ENCODE measurements around the gene ZFP62. TPM values are rescaled to one million over a fixed set of nuclear protein-coding genes. Genes with fewer than 3 reads are reported as not detected.

ZFP62 gene
- total RNA-seq, 4 donors from 2014 or later: 17.7 to 22.8 (median 20.5) TPM

DNA sequence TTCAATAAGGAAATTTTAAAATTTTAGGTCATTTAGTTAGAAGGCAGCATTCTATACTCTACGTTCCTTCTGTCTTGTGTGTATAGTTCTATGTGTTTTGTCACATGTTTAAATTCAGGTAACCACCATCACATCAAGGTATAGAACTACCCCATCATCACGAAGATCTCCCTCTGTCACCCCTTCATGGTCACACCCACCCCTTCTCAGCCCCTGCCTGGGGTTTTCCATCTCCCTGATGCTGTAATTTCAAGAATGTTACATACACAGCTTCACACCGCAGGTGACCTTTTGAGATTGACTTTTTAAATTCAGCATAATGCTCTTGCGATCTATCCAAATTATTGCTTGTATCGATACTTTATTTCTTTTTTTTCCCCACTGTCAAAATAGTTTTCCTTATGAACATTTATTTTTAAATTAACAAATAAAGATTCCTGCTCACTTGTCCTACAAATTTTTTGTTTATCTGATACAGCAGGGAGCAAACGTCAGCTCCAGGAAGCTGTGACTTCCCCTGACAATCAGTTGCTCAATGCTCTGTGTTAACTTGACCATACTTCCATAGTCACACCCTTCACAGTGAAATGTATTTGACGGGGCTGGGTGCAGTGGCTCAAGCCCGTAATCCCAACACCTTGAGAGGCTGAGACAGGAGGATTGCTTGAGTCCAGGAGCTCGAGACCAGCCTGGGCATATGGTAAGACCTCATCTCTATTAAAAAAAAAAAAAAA, 48.1 kb upstream of the ZFP62 start:
- 64% methylated on average over 9 of the region's 9 CpGs for WGBS
- H3K4me3 ChIP-seq: no peak overlapping the region
- TF ChIP-seq POLR2A (IDR thresholded peaks at IDR 0.05; ENCODE audit: low read depth) (no peak), EP300 (IDR thresholded peaks at IDR 0.05) (no peak), POLR2AphosphoS5 (IDR thresholded peaks at IDR 0.05) (no peak)
- TF ChIP-seq, protein P1, sequence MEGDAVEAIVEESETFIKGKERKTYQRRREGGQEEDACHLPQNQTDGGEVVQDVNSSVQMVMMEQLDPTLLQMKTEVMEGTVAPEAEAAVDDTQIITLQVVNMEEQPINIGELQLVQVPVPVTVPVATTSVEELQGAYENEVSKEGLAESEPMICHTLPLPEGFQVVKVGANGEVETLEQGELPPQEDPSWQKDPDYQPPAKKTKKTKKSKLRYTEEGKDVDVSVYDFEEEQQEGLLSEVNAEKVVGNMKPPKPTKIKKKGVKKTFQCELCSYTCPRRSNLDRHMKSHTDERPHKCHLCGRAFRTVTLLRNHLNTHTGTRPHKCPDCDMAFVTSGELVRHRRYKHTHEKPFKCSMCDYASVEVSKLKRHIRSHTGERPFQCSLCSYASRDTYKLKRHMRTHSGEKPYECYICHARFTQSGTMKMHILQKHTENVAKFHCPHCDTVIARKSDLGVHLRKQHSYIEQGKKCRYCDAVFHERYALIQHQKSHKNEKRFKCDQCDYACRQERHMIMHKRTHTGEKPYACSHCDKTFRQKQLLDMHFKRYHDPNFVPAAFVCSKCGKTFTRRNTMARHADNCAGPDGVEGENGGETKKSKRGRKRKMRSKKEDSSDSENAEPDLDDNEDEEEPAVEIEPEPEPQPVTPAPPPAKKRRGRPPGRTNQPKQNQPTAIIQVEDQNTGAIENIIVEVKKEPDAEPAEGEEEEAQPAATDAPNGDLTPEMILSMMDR (IDR thresholded peaks at IDR 0.05): no peak
- H3K36me3 ChIP-seq: no peaks in the 10 kb centered on the region
- DNase-seq (ENCODE audit: extremely low spot score): no peak
- H3K27me3 ChIP-seq: peaks cover 0 to 14% (median 0%) of the 10 kb centered on the region in 4 donors
- intact Hi-C loops (cut with DNase I): no loop called here
- H3K9me3 ChIP-seq: no peaks in the 10 kb centered on the region
- no peak overlapping the region for H3K27ac ChIP-seq (replicated peaks in 1 of 4)
- H3K4me1 ChIP-seq: peaks cover 0 to 7% (median 0%) of the 10 kb centered on the region in 4 donors

DNA sequence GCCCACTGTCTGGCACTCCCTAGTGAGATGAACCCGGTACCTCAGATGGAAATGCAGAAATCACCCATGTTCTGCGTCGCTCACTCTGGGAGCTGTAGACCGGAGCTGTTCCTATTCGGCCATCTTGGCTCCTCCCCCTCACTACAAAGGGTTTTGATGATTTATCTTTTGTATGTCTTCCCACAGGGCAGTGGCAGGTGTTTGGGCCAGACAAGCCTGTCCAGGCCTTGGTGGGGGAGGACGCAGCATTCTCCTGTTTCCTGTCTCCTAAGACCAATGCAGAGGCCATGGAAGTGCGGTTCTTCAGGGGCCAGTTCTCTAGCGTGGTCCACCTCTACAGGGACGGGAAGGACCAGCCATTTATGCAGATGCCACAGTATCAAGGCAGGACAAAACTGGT, 47.3 kb upstream of the ZFP62 start:
- TF ChIP-seq POLR2AphosphoS5 (IDR thresholded peaks at IDR 0.05) (no peak), POLR2A (IDR thresholded peaks at IDR 0.05; ENCODE audit: low read depth) (no peak), EP300 (IDR thresholded peaks at IDR 0.05) (no peak)
- TF ChIP-seq, protein P1 (IDR thresholded peaks at IDR 0.05): no peak
- peaks cover 0 to 14% (median 0%) of the 10 kb centered on the region in 4 donors for H3K27me3 ChIP-seq
- H3K36me3 ChIP-seq: no peaks in the 10 kb centered on the region
- intact Hi-C loops (cut with DNase I): no loop called here
- no peak for DNase-seq (ENCODE audit: extremely low spot score)
- no peak overlapping the region for H3K27ac ChIP-seq (replicated peaks in 1 of 4)
- no peaks in the 10 kb centered on the region for H3K9me3 ChIP-seq
- peaks cover 0 to 7% (median 0%) of the 10 kb centered on the region in 4 donors for H3K4me1 ChIP-seq
- WGBS: 88% methylated on average over 9 of the region's 9 CpGs
- no peak overlapping the region for H3K4me3 ChIP-seq

DNA sequence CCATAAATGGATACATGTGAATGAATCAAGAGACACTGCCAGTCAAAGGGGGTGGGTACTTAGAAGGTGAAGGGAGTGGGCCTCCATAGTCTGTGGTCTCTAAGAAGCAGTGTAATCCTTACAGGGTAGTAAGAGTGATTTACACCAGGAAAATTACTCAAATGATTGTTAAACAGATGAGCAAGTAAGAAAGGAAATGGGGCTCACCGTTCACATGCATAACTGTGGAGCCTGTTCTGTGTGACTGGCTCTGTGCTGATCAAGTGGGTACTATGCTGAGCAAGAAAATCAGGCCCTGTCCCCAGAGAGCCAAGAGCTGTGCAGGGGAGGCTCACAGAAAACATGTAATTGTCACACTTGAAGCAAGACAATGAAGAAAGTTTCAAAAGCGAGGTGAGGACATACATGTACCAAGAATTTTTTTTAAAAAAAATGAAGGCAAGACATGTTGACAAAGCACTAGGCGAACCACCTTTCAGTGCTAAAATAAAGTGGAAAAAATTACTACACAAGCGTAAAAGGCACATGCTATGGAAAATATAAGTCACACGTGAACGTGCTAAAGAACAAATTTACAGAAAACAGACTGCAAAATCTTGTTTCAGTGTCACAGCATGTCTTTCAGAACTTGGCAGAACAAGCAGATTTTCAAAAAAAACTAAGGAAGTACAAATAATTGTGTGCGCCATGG, 40.4 kb upstream of the ZFP62 start:
- Histone ChIP-seq H3K36me3 (no peaks in the 10 kb centered on the region), H3K27me3 (no peaks in the 10 kb centered on the region), H3K9me3 (no peaks in the 10 kb centered on the region), H3K27ac (replicated peaks in 1 of 4) (no peak overlapping the region), H3K4me3 (no peak overlapping the region), H3K4me1 (peaks cover 0 to 7% (median 3%) of the 10 kb centered on the region in 4 donors)
- DNase-seq (ENCODE audit: extremely low spot score): no peak
- TF ChIP-seq, protein P1 (IDR thresholded peaks at IDR 0.05): no peak
- no peak for TF ChIP-seq POLR2AphosphoS5 (IDR thresholded peaks at IDR 0.05)
- TF ChIP-seq POLR2A (IDR thresholded peaks at IDR 0.05; ENCODE audit: low read depth): no peak
- no peak for TF ChIP-seq EP300 (IDR thresholded peaks at IDR 0.05)
- intact Hi-C loops (cut with DNase I): no loop called here
- 87% methylated on average over 7 of the region's 7 CpGs for WGBS

DNA sequence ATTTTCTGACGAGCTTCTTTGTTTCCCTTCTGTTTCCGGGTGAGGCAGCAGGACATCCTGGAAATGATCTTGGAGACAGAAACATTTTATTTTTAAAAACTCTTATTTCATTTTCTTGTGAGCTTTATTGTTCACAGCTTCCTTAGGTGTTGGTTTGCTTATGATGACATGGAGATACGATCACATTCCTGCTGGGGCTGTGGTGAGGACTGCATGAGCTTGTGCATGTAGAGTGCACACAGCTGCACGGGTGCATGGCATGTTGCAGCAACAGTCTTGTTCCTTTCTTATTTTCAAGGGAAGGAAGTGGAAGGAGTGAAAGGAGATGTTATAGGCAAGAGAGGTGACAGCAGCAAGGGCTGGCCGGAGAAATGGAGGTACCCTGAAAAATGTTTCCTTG, 39.1 kb upstream of the ZFP62 start:
- intact Hi-C loops (cut with DNase I): no loop called here
- Histone ChIP-seq H3K4me3 (no peak overlapping the region), H3K27me3 (no peaks in the 10 kb centered on the region), H3K4me1 (peaks cover 0 to 7% (median 3%) of the 10 kb centered on the region in 4 donors), H3K36me3 (no peaks in the 10 kb centered on the region), H3K9me3 (peaks cover 0 to 5% (median 2%) of the 10 kb centered on the region in 4 donors), H3K27ac (replicated peaks in 1 of 4) (no peak overlapping the region)
- no peak for DNase-seq (ENCODE audit: extremely low spot score)
- no peak for TF ChIP-seq EP300 (IDR thresholded peaks at IDR 0.05)
- TF ChIP-seq, protein P1 (IDR thresholded peaks at IDR 0.05): no peak
- TF ChIP-seq POLR2AphosphoS5 (IDR thresholded peaks at IDR 0.05): no peak
- TF ChIP-seq POLR2A (IDR thresholded peaks at IDR 0.05; ENCODE audit: low read depth): no peak
- 76% methylated on average over 5 of the region's 5 CpGs for WGBS
